Rectal smooth muscle tissue (tissue), 1 donor: ENCODE measurements around the gene DMRTA2.

Experiments
- H3K27ac ChIP-seq: one replicate; pipeline ENCODE4 v1.7.0; 2013; ENCODE audit warnings: low read depth, low read length, inconsistent platforms
- H3K27me3 ChIP-seq: one replicate; pipeline ENCODE4 v1.7.0; 2013; ENCODE audit warnings: low read length; ENCODE audit not compliant: control insufficient read depth, insufficient read depth
- H3K36me3 ChIP-seq: one replicate; pipeline ENCODE4 v1.7.0; 2013; ENCODE audit warnings: low read length; ENCODE audit not compliant: control insufficient read depth, insufficient read depth
- H3K4me1 ChIP-seq: one replicate; pipeline ENCODE4 v1.7.0; 2013; ENCODE audit warnings: low read length; ENCODE audit not compliant: control insufficient read depth, insufficient read depth
- H3K4me3 ChIP-seq: one replicate; pipeline ENCODE4 v1.7.0; 2013; ENCODE audit warnings: low read length
- H3K9ac ChIP-seq: one replicate; pipeline ENCODE4 v1.7.0; 2013; ENCODE audit warnings: low read length

Gene DMRTA2

GRCh38 chr1:50427818-50428779 is 4.9 kb upstream of the DMRTA2 start:
- Histone ChIP-seq H3K27me3 (peaks cover 59% of the 10 kb centered on the region), H3K36me3 (no peaks in the 10 kb centered on the region), H3K4me3 (no peak overlapping the region), H3K9ac (no peak overlapping the region), H3K4me1 (no peaks in the 10 kb centered on the region), H3K27ac (no peak overlapping the region)

- Histone ChIP-seq H3K27me3 (peaks cover 68% of the 10 kb centered on the region), H3K4me3 (peak overlapping the region; percentile 25), H3K4me1 (no peaks in the 10 kb centered on the region)
Measured at GRCh38 chr1:50427086-50427817, 4.0 kb upstream of the DMRTA2 start.

GRCh38 chr1:50426702-50427085 is 3.5 kb upstream of the DMRTA2 start:
- Histone ChIP-seq H3K4me1 (no peaks in the 10 kb centered on the region), H3K9ac (no peak overlapping the region), H3K36me3 (no peaks in the 10 kb centered on the region), H3K4me3 (no peak overlapping the region), H3K27ac (no peak overlapping the region), H3K27me3 (peaks cover 68% of the 10 kb centered on the region)

More at GRCh38 chr1:50427086-50427817, 4.0 kb upstream of the DMRTA2 start:
- no peak overlapping the region for H3K27ac ChIP-seq
- H3K9ac ChIP-seq: no peak overlapping the region
- no peaks in the 10 kb centered on the region for H3K36me3 ChIP-seq

- H3K36me3 ChIP-seq: no peaks in the 10 kb centered on the region
- H3K4me1 ChIP-seq: no peaks in the 10 kb centered on the region
- no peak overlapping the region for H3K4me3 ChIP-seq
- H3K9ac ChIP-seq: no peak overlapping the region
- peaks cover 68% of the 10 kb centered on the region for H3K27me3 ChIP-seq
- no peak overlapping the region for H3K27ac ChIP-seq
Measured at GRCh38 chr1:50426108-50426700, 3.0 kb upstream of the DMRTA2 start.

- H3K4me3 ChIP-seq: peak overlapping the region; percentile 11
- no peak overlapping the region for H3K9ac ChIP-seq
- no peaks in the 10 kb centered on the region for H3K4me1 ChIP-seq
- H3K27ac ChIP-seq: no peak overlapping the region
- no peaks in the 10 kb centered on the region for H3K36me3 ChIP-seq
- peaks cover 65% of the 10 kb centered on the region for H3K27me3 ChIP-seq
Measured at GRCh38 chr1:50425376-50426107, 2.3 kb upstream of the DMRTA2 start.

- Histone ChIP-seq H3K27ac (no peak overlapping the region), H3K9ac (no peak overlapping the region), H3K36me3 (no peaks in the 10 kb centered on the region), H3K4me3 (no peak overlapping the region), H3K4me1 (no peaks in the 10 kb centered on the region), H3K27me3 (peaks cover 63% of the 10 kb centered on the region)
Measured at GRCh38 chr1:50424884-50425375, 1.7 kb upstream of the DMRTA2 start.

- H3K27ac ChIP-seq: no peak overlapping the region
- no peaks in the 10 kb centered on the region for H3K4me1 ChIP-seq
- peaks cover 70% of the 10 kb centered on the region for H3K27me3 ChIP-seq
- no peaks in the 10 kb centered on the region for H3K36me3 ChIP-seq
- H3K4me3 ChIP-seq: peak overlapping the region; percentile 40
- no peak overlapping the region for H3K9ac ChIP-seq
Measured at GRCh38 chr1:50424045-50424883, 1.0 kb upstream of the DMRTA2 start.

- Histone ChIP-seq H3K4me3 (peak overlapping the region; percentile 40), H3K36me3 (no peaks in the 10 kb centered on the region), H3K4me1 (no peaks in the 10 kb centered on the region), H3K27ac (no peak overlapping the region), H3K27me3 (peaks cover 72% of the 10 kb centered on the region), H3K9ac (no peak overlapping the region)
Measured at GRCh38 chr1:50423670-50424000, 392 bp upstream of the DMRTA2 start.

GRCh38 chr1:50422675-50422945 is 633 bp downstream of the DMRTA2 start:
- Histone ChIP-seq H3K27ac (no peak overlapping the region), H3K27me3 (peaks cover 64% of the 10 kb centered on the region), H3K36me3 (no peaks in the 10 kb centered on the region), H3K9ac (no peak overlapping the region), H3K4me1 (no peaks in the 10 kb centered on the region), H3K4me3 (peak overlapping the region; percentile 40)

GRCh38 chr1:50421768-50422674 is 1.2 kb downstream of the DMRTA2 start:
- Histone ChIP-seq H3K27ac (no peak overlapping the region), H3K9ac (no peak overlapping the region), H3K4me3 (no peak overlapping the region), H3K4me1 (no peaks in the 10 kb centered on the region), H3K27me3 (peaks cover 60% of the 10 kb centered on the region), H3K36me3 (no peaks in the 10 kb centered on the region)

GRCh38 chr1:50421366-50421748 is 1.9 kb downstream of the DMRTA2 start:
- Histone ChIP-seq H3K36me3 (no peaks in the 10 kb centered on the region), H3K4me1 (no peaks in the 10 kb centered on the region), H3K27me3 (peaks cover 65% of the 10 kb centered on the region), H3K27ac (no peak overlapping the region), H3K4me3 (no peak overlapping the region), H3K9ac (no peak overlapping the region)
